Fibroblast of the aortic adventitia (primary cell): ENCODE results near the gene CATSPER3. TPM values are rescaled to one million over a fixed set of nuclear protein-coding genes. Genes with fewer than 3 reads are reported as not detected.

Experiments used
- DNase-seq: peaks from one replicate; pipeline ENCODE4 v3.0.0-alpha.2; 2010; ENCODE audit warnings: low read depth
- H3K4me3 ChIP-seq: 2 replicates; pipeline ENCODE4 v1.5.1; 2011; ENCODE audit warnings: low read depth, mild to moderate bottlenecking, control low read depth, low read length, moderate library complexity
- total RNA-seq: library from RNA; depleted of rRNA; stranded (reverse); fragments of >200 nt; gene quantifications from 2 replicates; pipeline ENCODE4 v1.2.3, GENCODE V29; 2012; ENCODE audit warnings: low replicate concordance
- TF ChIP-seq, protein P1 (sequence below): IDR thresholded peaks from 2 replicates; pipeline ENCODE4 v1.5.1; 2011; ENCODE audit warnings: mild to moderate bottlenecking, low read length, control low read depth, inconsistent platforms; ENCODE audit not compliant: insufficient read depth

CATSPER3 gene
- total RNA-seq, 1 donor: 0.09 TPM

- DNase-seq: no peak
- no peak overlapping the region for H3K4me3 ChIP-seq
- TF ChIP-seq, protein P1, sequence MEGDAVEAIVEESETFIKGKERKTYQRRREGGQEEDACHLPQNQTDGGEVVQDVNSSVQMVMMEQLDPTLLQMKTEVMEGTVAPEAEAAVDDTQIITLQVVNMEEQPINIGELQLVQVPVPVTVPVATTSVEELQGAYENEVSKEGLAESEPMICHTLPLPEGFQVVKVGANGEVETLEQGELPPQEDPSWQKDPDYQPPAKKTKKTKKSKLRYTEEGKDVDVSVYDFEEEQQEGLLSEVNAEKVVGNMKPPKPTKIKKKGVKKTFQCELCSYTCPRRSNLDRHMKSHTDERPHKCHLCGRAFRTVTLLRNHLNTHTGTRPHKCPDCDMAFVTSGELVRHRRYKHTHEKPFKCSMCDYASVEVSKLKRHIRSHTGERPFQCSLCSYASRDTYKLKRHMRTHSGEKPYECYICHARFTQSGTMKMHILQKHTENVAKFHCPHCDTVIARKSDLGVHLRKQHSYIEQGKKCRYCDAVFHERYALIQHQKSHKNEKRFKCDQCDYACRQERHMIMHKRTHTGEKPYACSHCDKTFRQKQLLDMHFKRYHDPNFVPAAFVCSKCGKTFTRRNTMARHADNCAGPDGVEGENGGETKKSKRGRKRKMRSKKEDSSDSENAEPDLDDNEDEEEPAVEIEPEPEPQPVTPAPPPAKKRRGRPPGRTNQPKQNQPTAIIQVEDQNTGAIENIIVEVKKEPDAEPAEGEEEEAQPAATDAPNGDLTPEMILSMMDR: no peak
These were observed 85.6 kb downstream of the CATSPER3 start for GRCh38 chr5:135053278-135053677.

- no peak for DNase-seq
- H3K4me3 ChIP-seq: no peak overlapping the region
- TF ChIP-seq, protein P1: no peak
These were observed 86.3 kb downstream of the CATSPER3 start for GRCh38 chr5:135053989-135054388.

DNA sequence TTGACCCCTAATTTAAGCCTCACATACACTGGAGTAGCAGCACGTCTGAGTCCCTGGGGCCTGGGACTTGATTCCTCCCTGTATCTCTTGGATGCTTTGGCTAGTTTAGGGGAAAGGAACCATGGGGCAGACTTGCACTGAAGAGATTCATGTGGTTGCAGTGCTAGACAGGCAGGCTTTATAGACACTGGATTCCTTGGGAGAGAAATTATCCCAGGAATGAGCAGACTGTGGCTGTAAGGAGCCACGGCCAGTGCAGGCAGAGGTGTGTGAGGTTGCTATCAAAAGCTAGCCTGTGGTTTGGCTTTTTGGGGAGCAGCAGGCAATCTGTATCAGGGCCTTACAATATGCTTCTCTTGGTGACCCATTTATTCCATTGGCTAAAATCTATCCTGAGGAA lies 86.8 kb downstream of the CATSPER3 start:
- TF ChIP-seq, protein P1: no peak
- no peak for DNase-seq
- no peak overlapping the region for H3K4me3 ChIP-seq

- TF ChIP-seq, protein P1: no peak
These were observed 87.7 kb downstream of the CATSPER3 start for GRCh38 chr5:135055396-135055795.

DNA sequence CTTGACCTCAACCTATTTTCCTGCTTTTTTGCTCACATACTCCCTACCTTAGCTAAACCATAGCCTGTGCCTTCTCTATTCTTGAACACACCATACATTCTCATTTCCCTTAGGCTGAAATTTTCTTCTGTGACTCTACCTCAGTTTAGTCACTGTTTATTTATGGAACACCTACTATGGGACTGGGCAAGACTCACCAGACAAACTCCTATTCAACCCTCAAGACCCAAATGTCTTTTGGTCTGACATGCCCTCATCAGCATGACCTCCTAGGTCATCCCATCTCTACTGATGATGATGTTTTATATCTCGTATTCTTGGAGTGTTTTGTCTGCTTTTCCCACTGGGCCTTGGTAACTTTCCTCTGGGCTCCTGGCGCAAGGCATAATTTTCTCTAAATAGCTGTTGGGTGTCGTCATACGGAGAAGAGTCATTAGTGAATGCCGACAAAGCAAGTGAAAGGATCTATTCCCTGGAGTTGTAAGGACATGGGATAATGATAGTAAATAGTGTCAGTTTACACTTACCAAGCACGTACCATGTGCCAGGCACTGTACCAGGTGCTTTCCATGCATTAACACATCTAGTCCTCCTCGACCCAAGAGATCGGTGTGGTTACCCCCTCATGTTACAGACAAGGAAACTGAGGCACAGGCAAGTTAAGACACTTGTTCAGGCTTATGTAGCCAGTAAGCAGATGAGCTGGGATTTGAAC lies 88.8 kb downstream of the CATSPER3 start:
- TF ChIP-seq, protein P1: no peak
- no peak overlapping the region for H3K4me3 ChIP-seq
- no peak for DNase-seq

More at GRCh38 chr5:135055396-135055795, 87.7 kb downstream of the CATSPER3 start:
- no peak for DNase-seq
- H3K4me3 ChIP-seq: no peak overlapping the region

DNA sequence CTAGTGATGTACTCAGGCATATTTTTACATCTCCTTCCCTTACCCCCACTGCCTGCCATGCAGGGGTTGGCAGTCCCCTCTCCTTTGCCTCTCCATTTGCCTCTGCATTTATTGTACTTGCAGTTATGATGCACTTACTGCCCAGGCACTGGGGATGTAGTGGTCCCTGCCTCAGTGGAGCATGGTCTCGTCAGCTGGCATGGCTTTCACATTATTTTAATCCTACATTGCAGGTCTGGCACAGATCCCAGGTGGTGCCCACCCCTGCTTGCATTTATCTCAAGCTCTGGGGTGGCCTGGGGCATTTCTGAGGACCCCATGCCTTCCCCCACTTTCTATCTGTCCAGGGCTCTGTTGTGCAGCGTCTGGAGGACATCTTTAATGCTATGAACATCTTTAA lies 89.5 kb downstream of the CATSPER3 start:
- DNase-seq: no peak
- TF ChIP-seq, protein P1: no peak
- H3K4me3 ChIP-seq: no peak overlapping the region

- TF ChIP-seq, protein P1: no peak
- no peak overlapping the region for H3K4me3 ChIP-seq
- DNase-seq: no peak
These were observed 90.6 kb downstream of the CATSPER3 start for GRCh38 chr5:135058331-135058732.
